ENCODE data around the gene BTN1A1. TPM values are rescaled to one million over a fixed set of nuclear protein-coding genes. Genes with fewer than 3 reads are reported as not detected.

BTN1A1 gene
- total and polyA plus RNA-seq, 9 of the 15 experiments (the other 6 are each of a cell fraction or from before 2014, with no cell fraction given), result 0.01 to 0.15 (median 0.06) TPM; not detected in 4

DNA sequence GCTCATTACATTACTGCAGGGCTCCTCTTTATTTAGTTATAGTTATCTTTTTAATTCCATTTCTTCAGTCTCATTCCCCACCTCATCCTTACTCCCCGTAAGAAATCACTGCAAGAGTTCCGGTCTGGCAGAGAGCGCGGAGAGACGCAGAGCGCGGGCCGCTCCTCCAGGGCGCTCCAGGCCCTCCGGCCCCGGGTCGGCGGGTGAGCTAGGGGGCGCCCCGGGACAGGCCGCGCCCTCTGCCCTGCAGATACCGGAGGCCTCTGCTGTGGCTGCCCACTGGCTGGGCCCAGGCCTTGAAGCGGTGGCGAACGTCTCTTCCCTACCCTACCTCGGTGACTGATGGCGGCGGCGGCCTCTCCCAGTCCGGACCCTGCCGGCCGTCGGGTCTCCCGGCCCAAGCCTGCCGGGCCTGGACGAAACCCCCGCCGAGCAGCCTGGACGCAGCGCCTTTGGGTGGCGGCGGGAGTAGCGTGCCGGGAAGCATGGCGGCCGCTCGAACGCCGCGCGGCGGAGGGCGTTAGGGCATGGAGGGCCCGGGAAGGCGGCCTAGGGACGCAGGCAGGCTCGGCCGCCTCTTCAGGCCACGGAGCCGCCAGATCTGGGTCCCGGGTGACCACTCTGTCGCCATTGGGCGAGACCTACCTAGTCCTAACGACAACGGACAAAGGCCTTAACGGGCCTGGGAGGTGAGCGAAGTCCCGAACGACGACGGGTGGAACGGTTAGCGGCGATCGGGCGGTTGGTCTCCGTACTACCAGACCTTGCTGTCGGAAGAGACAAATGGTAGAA lies 21.7 kb downstream of the BTN1A1 start (continued):
- TF ChIP-seq ZNF444 (CRISPR knock-in tag; IDR thresholded peaks at IDR 0.05) (no peak), RBM22 (IDR thresholded peaks at IDR 0.05; ENCODE audit: low read depth, low read length, poor library complexity, severe bottlenecking) (no peak), ARID2 (IDR thresholded peaks at IDR 0.05) (no peak), ZNF134 (CRISPR knock-in tag; conservative IDR thresholded peaks at IDR 0.05) (no peak), ZKSCAN8 (CRISPR knock-in tag; IDR thresholded peaks at IDR 0.05) (peak; percentile 18; the same call in 1 of the 2 replicates), YY1 (IDR thresholded peaks at IDR 0.05; ENCODE audit: borderline replicate concordance in 1 of 3, control insufficient read depth in 1 of 3, extremely low read depth in 1 of 3, insufficient read depth in 3 of 3, insufficient read length in 1 of 3, insufficient replicate concordance in 2 of 3, low read depth in 1 of 3, low read length in 2 of 3) (peak; percentile 59 to 87 (median 84)), TCF3 (CRISPR knock-in tag; IDR thresholded peaks at IDR 0.05) (no peak), FOXK2 (conservative IDR thresholded peaks at IDR 0.05 in 1 of 2, IDR thresholded peaks at IDR 0.05 in 1 of 2; ENCODE audit: low read depth in 2 of 2) (0 out of 4 replicates have a peak, but pooled peaks of 1 of the 2 experiments have one; percentile 21), CBX1 (IDR thresholded peaks at IDR 0.05; ENCODE audit: low read depth) (peak; percentile 68; the same call in 1 of the 2 replicates), GATA2 (CRISPR knock-in tag; IDR thresholded peaks at IDR 0.05) (no peak; the same call in 1 of the 2 replicates), ZKSCAN3 (CRISPR knock-in tag; IDR thresholded peaks at IDR 0.05) (no peak), TAF7 (tag; IDR thresholded peaks at IDR 0.05) (peak; percentile 51; the same call in 1 of the 2 replicates), ZNF75A (CRISPR knock-in tag; IDR thresholded peaks at IDR 0.05) (peak; percentile 12; the same call in 1 of the 2 replicates), ATF1 (CRISPR knock-in tag; IDR thresholded peaks at IDR 0.05) (no peak), ATF1 (tag; IDR thresholded peaks at IDR 0.05) (peak; percentile 68), SIRT6 (IDR thresholded peaks at IDR 0.05; ENCODE audit: low read depth, low read length) (no peak), DIDO1 (tag; IDR thresholded peaks at IDR 0.05; ENCODE audit: low read depth) (no peak; the same call in 1 of the 2 replicates), HMG20B (CRISPR knock-in tag; IDR thresholded peaks at IDR 0.05) (peak; percentile 89), POLR2H (tag; IDR thresholded peaks at IDR 0.05; ENCODE audit: low read depth) (no peak)
- TF ChIP-seq, protein P1, sequence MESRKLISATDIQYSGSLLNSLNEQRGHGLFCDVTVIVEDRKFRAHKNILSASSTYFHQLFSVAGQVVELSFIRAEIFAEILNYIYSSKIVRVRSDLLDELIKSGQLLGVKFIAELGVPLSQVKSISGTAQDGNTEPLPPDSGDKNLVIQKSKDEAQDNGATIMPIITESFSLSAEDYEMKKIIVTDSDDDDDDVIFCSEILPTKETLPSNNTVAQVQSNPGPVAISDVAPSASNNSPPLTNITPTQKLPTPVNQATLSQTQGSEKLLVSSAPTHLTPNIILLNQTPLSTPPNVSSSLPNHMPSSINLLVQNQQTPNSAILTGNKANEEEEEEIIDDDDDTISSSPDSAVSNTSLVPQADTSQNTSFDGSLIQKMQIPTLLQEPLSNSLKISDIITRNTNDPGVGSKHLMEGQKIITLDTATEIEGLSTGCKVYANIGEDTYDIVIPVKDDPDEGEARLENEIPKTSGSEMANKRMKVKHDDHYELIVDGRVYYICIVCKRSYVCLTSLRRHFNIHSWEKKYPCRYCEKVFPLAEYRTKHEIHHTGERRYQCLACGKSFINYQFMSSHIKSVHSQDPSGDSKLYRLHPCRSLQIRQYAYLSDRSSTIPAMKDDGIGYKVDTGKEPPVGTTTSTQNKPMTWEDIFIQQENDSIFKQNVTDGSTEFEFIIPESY (CRISPR knock-in tag; IDR thresholded peaks at IDR 0.05), result peak; percentile 63; the same call in 1 of the 2 replicates
- TF ChIP-seq, protein P2, sequence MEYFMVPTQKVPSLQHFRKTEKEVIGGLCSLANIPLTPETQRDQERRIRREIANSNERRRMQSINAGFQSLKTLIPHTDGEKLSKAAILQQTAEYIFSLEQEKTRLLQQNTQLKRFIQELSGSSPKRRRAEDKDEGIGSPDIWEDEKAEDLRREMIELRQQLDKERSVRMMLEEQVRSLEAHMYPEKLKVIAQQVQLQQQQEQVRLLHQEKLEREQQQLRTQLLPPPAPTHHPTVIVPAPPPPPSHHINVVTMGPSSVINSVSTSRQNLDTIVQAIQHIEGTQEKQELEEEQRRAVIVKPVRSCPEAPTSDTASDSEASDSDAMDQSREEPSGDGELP (CRISPR knock-in tag; IDR thresholded peaks at IDR 0.05; ENCODE audit: borderline replicate concordance), result peak; percentile 85; the same call in 1 of the 2 replicates
- TF ChIP-seq, protein P3, sequence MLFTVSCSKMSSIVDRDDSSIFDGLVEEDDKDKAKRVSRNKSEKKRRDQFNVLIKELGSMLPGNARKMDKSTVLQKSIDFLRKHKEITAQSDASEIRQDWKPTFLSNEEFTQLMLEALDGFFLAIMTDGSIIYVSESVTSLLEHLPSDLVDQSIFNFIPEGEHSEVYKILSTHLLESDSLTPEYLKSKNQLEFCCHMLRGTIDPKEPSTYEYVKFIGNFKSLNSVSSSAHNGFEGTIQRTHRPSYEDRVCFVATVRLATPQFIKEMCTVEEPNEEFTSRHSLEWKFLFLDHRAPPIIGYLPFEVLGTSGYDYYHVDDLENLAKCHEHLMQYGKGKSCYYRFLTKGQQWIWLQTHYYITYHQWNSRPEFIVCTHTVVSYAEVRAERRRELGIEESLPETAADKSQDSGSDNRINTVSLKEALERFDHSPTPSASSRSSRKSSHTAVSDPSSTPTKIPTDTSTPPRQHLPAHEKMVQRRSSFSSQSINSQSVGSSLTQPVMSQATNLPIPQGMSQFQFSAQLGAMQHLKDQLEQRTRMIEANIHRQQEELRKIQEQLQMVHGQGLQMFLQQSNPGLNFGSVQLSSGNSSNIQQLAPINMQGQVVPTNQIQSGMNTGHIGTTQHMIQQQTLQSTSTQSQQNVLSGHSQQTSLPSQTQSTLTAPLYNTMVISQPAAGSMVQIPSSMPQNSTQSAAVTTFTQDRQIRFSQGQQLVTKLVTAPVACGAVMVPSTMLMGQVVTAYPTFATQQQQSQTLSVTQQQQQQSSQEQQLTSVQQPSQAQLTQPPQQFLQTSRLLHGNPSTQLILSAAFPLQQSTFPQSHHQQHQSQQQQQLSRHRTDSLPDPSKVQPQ (CRISPR knock-in tag; IDR thresholded peaks at IDR 0.05; ENCODE audit: borderline replicate concordance), result no peak
